Fibroblast of the aortic adventitia (primary cell): Measurements from ENCODE around the gene OLFML1. TPM values are rescaled to one million over a fixed set of nuclear protein-coding genes. Genes with fewer than 3 reads are reported as not detected.

Experiments
- DNase-seq: peaks from one replicate; pipeline ENCODE4 v3.0.0-alpha.2; 2010; ENCODE audit warnings: low read depth
- H3K4me3 ChIP-seq: 2 replicates; pipeline ENCODE4 v1.5.1; 2011; ENCODE audit warnings: low read depth, mild to moderate bottlenecking, control low read depth, low read length, moderate library complexity
- CTCF ChIP-seq: IDR thresholded peaks from 2 replicates; pipeline ENCODE4 v1.5.1; 2011; ENCODE audit warnings: mild to moderate bottlenecking, low read length, control low read depth, inconsistent platforms; ENCODE audit not compliant: insufficient read depth
- total RNA-seq: library from RNA; depleted of rRNA; stranded (reverse); fragments of >200 nt; gene quantifications from 2 replicates; pipeline ENCODE4 v1.2.3, GENCODE V29; 2012; ENCODE audit warnings: low replicate concordance

The OLFML1 gene
- total RNA-seq, 1 donor, result 27.1 TPM

- no peak overlapping the region for H3K4me3 ChIP-seq
- no peak for DNase-seq
- no peak for TF ChIP-seq CTCF
These were observed 74.3 kb downstream of the OLFML1 start for GRCh38 chr11:7559398-7560283.

Other genes with a start within 250 kb of the OLFML1 start
- gene SYT9, start 233.6 kb upstream of the OLFML1 start, total RNA-seq, result 0.09 TPM in 1 of 2 replicates, not detected in the other
- gene PPFIBP2, start 28.5 kb downstream of the OLFML1 start, total RNA-seq, result 11.7 and 53.3 TPM in 2 replicates
- 5.4 and 11.2 TPM in 2 replicates for gene CYB5R2, start 188.0 kb downstream of the OLFML1 start, total RNA-seq
- not detected in 2 replicates for gene OVCH2, start 221.0 kb downstream of the OLFML1 start, total RNA-seq